Activated B cell treated with CpG ODN at 0.5 μM for 24 hours (primary cell): ENCODE data around the gene TTC4. TPM values are rescaled to one million over a fixed set of nuclear protein-coding genes. Genes with fewer than 3 reads are reported as not detected.

Experiments
- ATAC-seq: fragments of 200-7000 bp; cut with Tn5 transposase; one replicate; pipeline ENCODE4 v1.10.0; 2021; ENCODE audit warnings: low read depth, mild to moderate bottlenecking, moderate library complexity
- CTCF ChIA-PET: fragments of 350-600 bp; sonication (Branson Sonifier 250); formaldehyde crosslinking; loops from one replicate; lab custom pipeline; 2021; ENCODE audit warnings: antibody characterized with exemption; lab: Charles Lee
- POLR2A ChIA-PET: fragments of 350-600 bp; sonication (Branson Sonifier 250); formaldehyde crosslinking; loops from one replicate; lab custom pipeline; 2021; ENCODE audit warnings: antibody characterized with exemption; lab: Charles Lee
- DNase-seq: peaks from one replicate; pipeline ENCODE4 v3.0.0; 2022
- H3K27ac Mint-ChIP-seq: one replicate; pipeline ENCODE4 v1.8.0; 2020; ENCODE audit warnings: mixed read lengths
- H3K27me3 Mint-ChIP-seq: one replicate; pipeline ENCODE4 v1.8.0; 2021; ENCODE audit warnings: mixed read lengths
- H3K36me3 Mint-ChIP-seq: one replicate; pipeline ENCODE4 v1.8.0; 2021; ENCODE audit warnings: low read depth, mixed read lengths
- H3K4me1 Mint-ChIP-seq: one replicate; pipeline ENCODE4 v1.8.0; 2021; ENCODE audit warnings: mixed read lengths
- H3K4me3 Mint-ChIP-seq: one replicate; pipeline ENCODE4 v1.8.0; 2020; ENCODE audit warnings: mild to moderate bottlenecking, mixed read lengths
- H3K9me3 Mint-ChIP-seq: one replicate; pipeline ENCODE4 v1.8.0; 2020; ENCODE audit warnings: mixed read lengths
- CTCF ChIP-seq: fragments of 200-600 bp; IDR thresholded peaks from one replicate; pipeline ENCODE4 v1.8.0; 2022; ENCODE audit warnings: antibody characterized with exemption, mild to moderate bottlenecking
- intact Hi-C: fragments of 100-400 bp; cut with micrococcal nuclease; formaldehyde crosslinking; loops from one replicate; pipeline ENCODE4 v1.15.1; 2024
- total RNA-seq: library from RNA; stranded (reverse); gene quantifications from 2 replicates; pipeline ENCODE4 v1.2.3, GENCODE V29; 2022

TTC4 gene
- total RNA-seq, 1 donor from 2014 or later = 30.8 TPM

DNA sequence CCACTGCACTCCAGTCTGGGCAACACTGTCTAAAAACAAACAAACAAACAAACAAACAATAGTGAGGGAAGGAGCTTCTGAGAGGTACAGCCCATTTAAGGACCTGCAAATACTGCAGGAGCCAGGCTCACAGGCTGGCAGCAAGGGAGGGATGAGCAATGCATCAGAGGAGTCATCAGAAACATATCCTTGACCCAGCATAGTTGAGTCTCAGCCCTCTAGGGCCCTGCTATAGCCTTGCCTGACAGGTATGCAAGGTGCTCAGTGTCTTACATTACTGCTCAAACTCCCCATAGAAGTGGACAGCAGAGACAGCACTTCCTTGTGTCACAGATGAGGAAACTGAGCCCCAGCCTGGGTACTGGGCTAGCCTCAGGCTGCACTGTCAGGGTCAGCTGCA is 7.3 kb upstream of the TTC4 start:
- TF ChIP-seq CTCF = no peak

GRCh38 chr1:54709547-54710292 is 5.9 kb upstream of the TTC4 start:
- H3K36me3 Mint-ChIP-seq = no peaks in the 10 kb centered on the region
- no peak for TF ChIP-seq CTCF
- ChIA-PET CTCF (no interaction called here), POLR2A (no interaction called here)
- no peak overlapping the region for H3K4me3 Mint-ChIP-seq
- H3K27me3 Mint-ChIP-seq = peaks cover 16% of the 10 kb centered on the region
- H3K9me3 Mint-ChIP-seq = no peaks in the 10 kb centered on the region
- H3K27ac Mint-ChIP-seq = no peak overlapping the region
- H3K4me1 Mint-ChIP-seq = peaks cover 1% of the 10 kb centered on the region
- ATAC-seq (no peak), DNase-seq (no peak)
- intact Hi-C loops = no loop called here

More for the DNA sequence above, 7.3 kb upstream of the TTC4 start:
- H3K4me3 Mint-ChIP-seq = no peak overlapping the region
- DNase-seq (no peak), ATAC-seq (no peak)
- POLR2A ChIA-PET = no interaction called here
- H3K4me1 Mint-ChIP-seq = no peaks in the 10 kb centered on the region
- CTCF ChIA-PET = no interaction called here
- H3K27me3 Mint-ChIP-seq = peaks cover 18% of the 10 kb centered on the region
- no peaks in the 10 kb centered on the region for H3K36me3 Mint-ChIP-seq
- no peaks in the 10 kb centered on the region for H3K9me3 Mint-ChIP-seq
- no peak overlapping the region for H3K27ac Mint-ChIP-seq
- intact Hi-C loops = no loop called here

- intact Hi-C loops = no loop called here
- no peak overlapping the region for H3K27ac Mint-ChIP-seq
- ATAC-seq (no peak), DNase-seq (no peak)
- H3K4me3 Mint-ChIP-seq = no peak overlapping the region
- ChIA-PET CTCF (no interaction called here), POLR2A (no interaction called here)
- peaks cover 8% of the 10 kb centered on the region for H3K4me1 Mint-ChIP-seq
- H3K27me3 Mint-ChIP-seq = peaks cover 11% of the 10 kb centered on the region
- no peak for TF ChIP-seq CTCF
- H3K9me3 Mint-ChIP-seq = no peaks in the 10 kb centered on the region
- H3K36me3 Mint-ChIP-seq = no peaks in the 10 kb centered on the region
Observed at GRCh38 chr1:54710434-54710833, 5.2 kb upstream of the TTC4 start.

DNA sequence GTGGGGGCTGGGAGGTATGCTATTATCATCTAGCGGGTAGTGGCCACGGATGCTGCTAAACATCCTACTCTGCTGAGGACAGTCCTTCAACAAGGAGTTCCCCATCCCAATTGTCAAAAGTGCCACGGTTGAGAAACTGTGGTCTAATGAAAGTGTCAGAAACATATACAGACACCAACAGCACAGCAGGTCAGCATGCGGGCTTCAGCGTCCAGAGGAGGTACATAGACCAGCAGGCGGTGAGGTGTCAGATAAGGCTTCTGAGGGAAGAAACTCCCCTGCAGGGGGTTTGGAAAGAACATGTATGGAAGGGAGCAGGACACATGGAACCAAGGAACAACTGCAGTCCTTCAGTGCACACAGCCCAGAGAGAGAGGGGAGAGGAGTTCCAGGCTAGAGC is 4.8 kb upstream of the TTC4 start:
- no peak for ATAC-seq
- POLR2A ChIA-PET = no interaction called here
- TF ChIP-seq CTCF = no peak

DNA sequence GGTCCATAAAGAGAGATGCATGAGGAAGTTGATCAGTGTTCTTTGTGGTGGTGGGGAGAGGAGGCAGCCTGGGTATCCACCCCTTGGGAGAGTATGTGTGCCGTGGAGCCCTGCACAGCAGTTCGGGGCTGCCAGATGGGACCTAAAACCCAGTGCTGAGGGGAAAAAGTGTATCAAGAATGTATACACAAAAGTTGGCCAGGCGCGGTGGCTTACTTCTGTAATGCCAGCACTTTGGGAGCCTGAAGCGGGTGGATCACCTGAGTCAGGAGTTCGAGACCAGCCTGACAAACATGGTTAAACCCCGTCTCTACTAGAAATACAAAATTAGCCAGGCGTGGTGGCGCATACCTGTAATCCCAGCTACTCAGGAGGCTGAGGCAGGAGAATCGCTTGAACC is 4.1 kb upstream of the TTC4 start:
- ATAC-seq (no peak), DNase-seq (no peak)
- ChIA-PET POLR2A (interaction anchor here (0.7 kb wide), 1 partner anchor 184 kb away, joined by 10 read pairs; no protein-coding TSS in a partner anchor), CTCF (no interaction called here)
- peaks cover 11% of the 10 kb centered on the region for H3K27me3 Mint-ChIP-seq
- no peak overlapping the region for H3K27ac Mint-ChIP-seq
- H3K4me3 Mint-ChIP-seq = no peak overlapping the region
- intact Hi-C loops = no loop called here
- H3K4me1 Mint-ChIP-seq = peaks cover 15% of the 10 kb centered on the region
- H3K9me3 Mint-ChIP-seq = no peaks in the 10 kb centered on the region
- no peak for TF ChIP-seq CTCF
- peaks cover 8% of the 10 kb centered on the region for H3K36me3 Mint-ChIP-seq

More for the DNA sequence above, 4.8 kb upstream of the TTC4 start:
- H3K4me1 Mint-ChIP-seq = peaks cover 10% of the 10 kb centered on the region
- H3K9me3 Mint-ChIP-seq = no peaks in the 10 kb centered on the region
- H3K36me3 Mint-ChIP-seq = peaks cover 2% of the 10 kb centered on the region
- intact Hi-C loops = no loop called here
- no peak overlapping the region for H3K27ac Mint-ChIP-seq
- no peak overlapping the region for H3K4me3 Mint-ChIP-seq
- H3K27me3 Mint-ChIP-seq = peaks cover 11% of the 10 kb centered on the region
- DNase-seq = no peak
- CTCF ChIA-PET = no interaction called here
